GM12872 (cell line): ENCODE results near the gene PIGQ.

Experiments
- TF ChIP-seq, protein P1 (sequence below): IDR thresholded peaks from 3 replicates; pipeline ENCODE4 v1.5.1; 2011; ENCODE audit warnings: low read depth, mild to moderate bottlenecking, low read length, moderate library complexity; ENCODE audit not compliant: insufficient read depth

PIGQ gene

DNA sequence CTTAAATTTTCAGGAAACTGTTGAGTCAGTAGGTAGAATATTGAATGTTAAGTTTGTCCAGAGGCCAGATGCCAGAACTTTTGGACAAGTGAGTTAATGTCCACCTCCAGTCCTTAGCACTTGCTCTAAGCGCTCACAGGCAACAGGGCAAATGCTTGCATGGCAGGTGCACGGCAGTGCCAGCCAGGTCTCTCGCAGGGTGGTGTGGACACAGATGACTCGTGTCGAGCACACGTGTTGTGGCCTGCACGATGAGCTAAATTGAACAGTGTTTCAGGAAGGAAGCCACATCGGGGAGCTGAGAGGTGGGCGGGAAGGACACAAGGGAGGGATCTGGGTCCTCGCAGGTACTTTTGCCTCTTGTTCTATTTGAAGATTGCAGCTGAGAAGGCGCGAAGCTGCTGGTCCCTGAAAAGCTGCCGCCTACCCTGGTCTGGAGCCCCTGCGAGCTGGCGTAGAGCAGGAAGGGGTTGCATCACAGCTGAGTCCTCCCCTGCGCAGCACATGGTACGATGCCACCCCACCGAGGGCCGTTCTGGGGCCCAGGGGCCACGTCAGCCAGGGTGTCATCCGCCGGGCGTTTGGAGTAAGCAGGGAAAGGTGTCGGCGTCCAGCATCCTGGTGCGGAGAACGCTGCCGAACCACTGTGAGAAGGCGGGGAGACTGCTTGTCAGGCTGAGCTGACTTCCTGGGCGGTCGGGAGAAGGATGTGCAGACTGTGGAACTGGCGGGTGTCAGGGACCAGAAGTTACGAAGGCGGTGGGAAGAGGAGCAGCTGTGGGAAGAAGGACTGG is 26.4 kb downstream of the PIGQ start:
- TF ChIP-seq, protein P1, sequence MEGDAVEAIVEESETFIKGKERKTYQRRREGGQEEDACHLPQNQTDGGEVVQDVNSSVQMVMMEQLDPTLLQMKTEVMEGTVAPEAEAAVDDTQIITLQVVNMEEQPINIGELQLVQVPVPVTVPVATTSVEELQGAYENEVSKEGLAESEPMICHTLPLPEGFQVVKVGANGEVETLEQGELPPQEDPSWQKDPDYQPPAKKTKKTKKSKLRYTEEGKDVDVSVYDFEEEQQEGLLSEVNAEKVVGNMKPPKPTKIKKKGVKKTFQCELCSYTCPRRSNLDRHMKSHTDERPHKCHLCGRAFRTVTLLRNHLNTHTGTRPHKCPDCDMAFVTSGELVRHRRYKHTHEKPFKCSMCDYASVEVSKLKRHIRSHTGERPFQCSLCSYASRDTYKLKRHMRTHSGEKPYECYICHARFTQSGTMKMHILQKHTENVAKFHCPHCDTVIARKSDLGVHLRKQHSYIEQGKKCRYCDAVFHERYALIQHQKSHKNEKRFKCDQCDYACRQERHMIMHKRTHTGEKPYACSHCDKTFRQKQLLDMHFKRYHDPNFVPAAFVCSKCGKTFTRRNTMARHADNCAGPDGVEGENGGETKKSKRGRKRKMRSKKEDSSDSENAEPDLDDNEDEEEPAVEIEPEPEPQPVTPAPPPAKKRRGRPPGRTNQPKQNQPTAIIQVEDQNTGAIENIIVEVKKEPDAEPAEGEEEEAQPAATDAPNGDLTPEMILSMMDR, result no peak

DNA sequence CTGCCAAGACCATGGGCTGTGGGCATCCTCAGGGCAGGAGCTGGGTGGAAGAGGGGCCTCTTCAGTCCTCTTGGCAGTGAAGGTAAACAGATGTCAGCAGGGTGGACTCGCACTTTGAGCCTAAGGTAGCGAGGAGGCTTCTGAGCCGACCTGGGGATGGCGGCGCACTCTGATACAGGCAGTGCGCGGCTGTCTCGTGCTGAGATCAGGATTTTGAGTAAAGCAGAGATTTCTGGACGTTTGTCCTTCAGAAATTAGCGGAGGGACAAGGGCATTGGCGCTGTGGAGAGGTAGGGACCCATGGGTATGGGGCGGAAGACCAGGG is 26.9 kb downstream of the PIGQ start:
- TF ChIP-seq, protein P1, result no peak

DNA sequence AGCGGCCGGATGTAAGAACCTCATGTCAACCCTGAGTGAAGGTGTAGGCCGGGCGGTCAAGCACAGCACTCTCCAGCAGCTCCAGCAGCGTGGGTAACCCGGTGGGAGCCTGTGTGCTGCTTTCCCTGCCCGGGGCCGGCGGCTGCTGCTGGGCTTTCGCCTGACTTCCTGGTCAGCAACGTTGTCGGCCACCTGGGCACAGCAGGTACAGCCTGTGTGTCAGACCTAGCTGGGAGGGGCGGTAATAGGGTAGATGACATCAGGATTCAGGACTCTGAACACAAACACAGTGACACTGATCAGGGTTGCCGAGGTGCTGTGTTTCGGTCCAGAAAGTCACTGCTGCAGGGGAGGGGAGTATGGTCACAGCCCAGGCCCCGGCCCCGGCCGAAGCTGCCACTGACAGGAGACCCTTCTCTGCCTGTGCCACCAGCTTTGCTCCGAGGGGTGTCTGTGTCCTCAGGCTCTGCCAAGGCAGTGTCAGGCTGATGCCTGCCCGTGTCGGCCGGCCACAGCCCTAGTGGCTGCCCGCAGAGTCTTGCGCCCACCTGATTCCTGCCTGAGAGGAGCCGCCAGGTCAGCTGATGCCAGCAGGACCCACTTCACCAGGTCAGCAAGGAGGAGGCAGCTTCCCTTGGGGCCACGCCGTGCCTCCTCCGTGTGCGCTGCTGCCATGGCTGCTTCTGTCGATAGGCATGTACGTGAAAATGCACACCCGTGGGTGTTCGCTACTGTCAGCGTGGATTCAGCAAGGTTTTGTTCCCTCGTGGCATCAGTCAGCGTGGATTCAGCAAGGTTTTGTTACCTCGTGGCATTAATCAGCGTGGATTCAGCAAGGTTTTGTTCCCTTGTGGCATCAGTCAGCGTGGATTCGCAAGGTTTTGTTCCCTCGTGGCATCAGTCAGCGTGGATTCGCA is 29.3 kb downstream of the PIGQ start:
- TF ChIP-seq, protein P1, result no peak

DNA sequence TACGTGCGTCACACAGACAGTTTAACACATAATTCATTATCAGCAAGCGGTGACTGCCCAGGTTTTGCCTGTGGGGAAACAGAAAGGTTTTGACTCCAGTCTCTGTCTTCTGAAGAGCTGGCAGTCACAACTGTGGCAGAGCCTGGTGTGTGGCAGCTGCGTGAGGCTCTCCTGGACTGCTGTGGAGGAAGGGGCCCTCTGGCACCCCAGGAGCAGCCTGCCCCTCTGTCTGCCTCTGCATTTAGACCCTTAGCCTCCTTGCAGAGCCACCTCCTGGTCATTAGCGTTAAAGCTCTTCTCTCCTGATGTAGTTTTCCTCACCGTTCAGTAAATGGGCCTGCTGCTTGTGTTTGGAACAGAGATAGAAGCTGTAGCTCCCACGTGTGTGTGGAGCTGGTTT is 31.0 kb downstream of the PIGQ start:
- TF ChIP-seq, protein P1, result peak; percentile 38

DNA sequence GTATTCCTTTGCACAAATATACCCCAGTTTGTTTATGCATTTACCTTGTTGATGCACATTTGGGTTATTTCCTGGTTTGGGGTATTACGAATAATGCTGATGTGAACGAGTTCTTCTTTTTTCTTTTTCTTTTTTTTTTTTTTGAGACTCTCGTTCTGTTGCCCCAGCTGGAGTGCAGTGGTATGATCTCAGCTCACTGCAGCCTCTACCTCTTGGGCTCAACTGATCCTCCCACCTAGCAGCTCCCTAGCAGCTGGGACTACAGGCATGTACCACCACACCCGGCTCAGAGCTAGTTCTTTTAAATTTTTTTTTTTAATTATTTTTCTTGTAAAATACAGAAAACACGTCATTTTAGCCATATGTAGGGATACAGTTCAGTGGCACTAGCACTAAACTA is 34.2 kb downstream of the PIGQ start:
- TF ChIP-seq, protein P1, result no peak

DNA sequence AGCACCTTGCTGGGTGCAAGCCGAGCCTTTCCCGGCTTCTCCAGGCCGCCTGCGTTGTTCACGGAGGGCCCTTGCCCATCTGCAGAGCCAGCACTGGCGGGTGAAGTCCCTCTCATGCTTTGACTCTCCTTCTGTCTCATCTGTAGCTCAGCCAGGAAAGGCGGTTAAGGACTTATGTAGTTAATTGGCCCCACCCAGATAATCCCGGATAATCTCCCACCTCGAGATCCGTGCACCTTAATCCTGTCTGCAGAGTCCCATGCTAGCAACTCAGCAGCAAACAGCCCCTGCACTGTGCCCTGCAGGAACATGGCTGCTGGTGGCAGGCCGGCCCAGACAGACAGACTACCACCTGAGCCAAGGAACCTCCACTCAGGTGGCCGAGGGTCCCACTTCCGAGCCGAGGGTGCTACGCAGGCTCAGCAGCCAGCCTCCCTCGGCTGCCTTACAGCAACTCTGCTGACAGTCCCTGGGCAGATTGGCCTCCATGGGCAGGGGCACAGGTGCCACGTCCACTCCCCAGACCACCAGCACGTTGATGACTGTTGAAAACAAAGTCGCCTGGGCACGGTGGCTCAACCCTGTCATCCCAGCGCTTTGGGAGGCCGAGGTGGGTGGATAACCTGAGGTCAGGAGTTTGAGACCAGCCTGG is 37.0 kb downstream of the PIGQ start:
- TF ChIP-seq, protein P1, result no peak

DNA sequence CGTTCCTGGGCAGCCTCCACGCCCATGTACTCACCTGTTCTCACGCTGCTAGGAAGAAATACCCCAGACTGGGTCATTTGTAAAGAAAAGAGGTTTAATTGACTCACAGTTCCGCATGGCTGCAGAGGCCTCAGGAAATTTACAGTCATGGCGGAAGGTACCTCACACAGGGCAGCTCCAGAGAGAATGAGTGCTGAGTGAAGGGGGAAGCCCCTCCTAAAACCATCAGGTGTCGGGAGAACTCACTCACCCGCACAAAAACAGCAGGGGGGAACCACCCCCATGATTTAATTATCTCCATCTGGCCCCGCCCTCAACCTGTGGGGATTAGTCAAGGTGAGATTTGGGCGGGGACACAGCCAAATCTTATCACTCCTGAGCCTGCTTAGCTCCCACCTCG is 38.3 kb downstream of the PIGQ start:
- TF ChIP-seq, protein P1, result no peak
